ENCODE measurements around the gene MTMR8. TPM values are rescaled to one million over a fixed set of nuclear protein-coding genes. Genes with fewer than 3 reads are reported as not detected.

Gene MTMR8
- total and polyA plus RNA-seq, 2 donors (not counting 3 experiments of a cell fraction or from before 2014, with no cell fraction given) = 0.23 to 0.75 TPM

DNA sequence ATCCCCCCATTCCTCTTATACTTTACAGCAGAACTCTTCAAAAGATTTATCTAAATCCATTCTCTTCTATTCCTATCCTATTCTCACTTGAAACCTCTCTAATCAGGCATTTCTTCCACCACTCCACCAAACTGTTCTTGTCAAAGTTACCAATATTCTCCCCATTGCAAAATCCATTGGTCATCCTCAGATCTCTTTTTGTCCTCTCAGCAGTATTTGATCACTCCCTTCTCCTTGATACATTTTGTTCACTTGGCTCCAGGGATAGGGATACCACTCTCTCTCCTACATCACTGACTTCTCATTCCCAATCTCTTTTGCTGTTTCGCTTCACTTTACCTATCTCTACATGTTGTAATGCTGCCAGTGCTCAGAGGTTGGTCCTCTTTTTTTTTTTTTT, 2.8 kb upstream of the MTMR8 start:
- POLR2A ChIA-PET = no interaction called here
- Histone ChIP-seq H3K9me1 (replicated peaks; ENCODE audit: control insufficient read depth, extremely low read depth, insufficient read depth, low read length) (no peaks in the 10 kb centered on the region), H3K4me3 (replicated peaks in 1 of 3; ENCODE audit: insufficient read depth in 1 of 3, low read depth in 1 of 3, low read length in 3 of 3) (no peak overlapping the region), H4K20me1 (replicated peaks; ENCODE audit: control insufficient read depth, extremely low read depth, insufficient read depth, low read length) (no peaks in the 10 kb centered on the region), H3K4me1 (ENCODE audit: control insufficient read depth, extremely low read depth, insufficient read depth, low read length) (no peaks in the 10 kb centered on the region), H3K79me2 (ENCODE audit: control insufficient read depth, insufficient read depth, low read length) (no peaks in the 10 kb centered on the region), H3K27ac (ENCODE audit: insufficient read depth, low read depth, low read length) (no peak overlapping the region), H3K4me2 (ENCODE audit: insufficient read depth, low read length) (no peak overlapping the region), H3K9me3 (replicated peaks; ENCODE audit: control insufficient read depth, insufficient read depth, low read length) (no peaks in the 10 kb centered on the region), H3K9ac (replicated peaks; ENCODE audit: extremely low read depth, insufficient read depth, low read length) (no peak overlapping the region), H3K36me3 (ENCODE audit: control insufficient read depth in 2 of 2, extremely low read depth in 1 of 2, insufficient read depth in 2 of 2, low read length in 2 of 2) (no peaks in the 10 kb centered on the region), H2AFZ (ENCODE audit: low read depth, low read length) (no peak overlapping the region), H3K27me3 (ENCODE audit: control insufficient read depth in 2 of 2, insufficient read depth in 2 of 2, low read length in 2 of 2) (no peaks in the 10 kb centered on the region)
- DNase-seq (ENCODE audit: low read depth, low spot score) (no peak), FAIRE-seq (no peak)
- no TSS peak for BruUV-seq (replicated peaks)
- dilution Hi-C loops (cut with MboI; ENCODE audit: extremely low pct_ligation_motif_present, low sequenced_read_pairs) = no loop called here
- TF ChIP-seq FOS (IDR thresholded peaks at IDR 0.05; ENCODE audit: borderline replicate concordance, insufficient read depth, low read length) = no peak
- CTCF ChIA-PET = no interaction called here
- intact Hi-C loops (cut with micrococcal nuclease) = loop anchor here (10.0 kb wide), 1 partner anchor 193 kb away; the partner anchor contains the start of gene AMER1

GRCh38 chrX:64395568-64395929, 297 bp upstream of the MTMR8 start:
- dilution Hi-C loops (cut with MboI; ENCODE audit: extremely low pct_ligation_motif_present, low sequenced_read_pairs) (no loop called here), intact Hi-C loops (cut with micrococcal nuclease) (loop anchor here (10.0 kb wide), 1 partner anchor 191 kb away; the partner anchor contains the start of gene AMER1)
- FAIRE-seq (no peak), DNase-seq (ENCODE audit: low read depth, low spot score) (no peak)
- no TSS peak for BruUV-seq (replicated peaks)
- Histone ChIP-seq H3K27ac (ENCODE audit: insufficient read depth, low read depth, low read length) (no peak overlapping the region), H3K9ac (replicated peaks; ENCODE audit: extremely low read depth, insufficient read depth, low read length) (no peak overlapping the region), H3K9me1 (replicated peaks; ENCODE audit: control insufficient read depth, extremely low read depth, insufficient read depth, low read length) (no peaks in the 10 kb centered on the region), H3K4me1 (ENCODE audit: control insufficient read depth, extremely low read depth, insufficient read depth, low read length) (no peaks in the 10 kb centered on the region), H3K4me2 (ENCODE audit: insufficient read depth, low read length) (no peak overlapping the region), H3K9me3 (replicated peaks; ENCODE audit: control insufficient read depth, insufficient read depth, low read length) (no peaks in the 10 kb centered on the region), H3K27me3 (ENCODE audit: control insufficient read depth in 2 of 2, insufficient read depth in 2 of 2, low read length in 2 of 2) (no peaks in the 10 kb centered on the region), H4K20me1 (replicated peaks; ENCODE audit: control insufficient read depth, extremely low read depth, insufficient read depth, low read length) (no peaks in the 10 kb centered on the region), H3K4me3 (replicated peaks in 1 of 3; ENCODE audit: insufficient read depth in 1 of 3, low read depth in 1 of 3, low read length in 3 of 3) (no peak overlapping the region), H2AFZ (ENCODE audit: low read depth, low read length) (no peak overlapping the region), H3K36me3 (ENCODE audit: control insufficient read depth in 2 of 2, extremely low read depth in 1 of 2, insufficient read depth in 2 of 2, low read length in 2 of 2) (no peaks in the 10 kb centered on the region), H3K79me2 (ENCODE audit: control insufficient read depth, insufficient read depth, low read length) (no peaks in the 10 kb centered on the region)
- POLR2A ChIA-PET = no interaction called here
- CTCF ChIA-PET = no interaction called here
- no peak for TF ChIP-seq JUN (IDR thresholded peaks at IDR 0.05; ENCODE audit: borderline replicate concordance, insufficient read depth, insufficient read length, low read depth)
- no peak for TF ChIP-seq EZH2 (IDR thresholded peaks at IDR 0.05; ENCODE audit: borderline replicate concordance, low read depth, low read length, severe bottlenecking)
- TF ChIP-seq POLR2A (IDR thresholded peaks at IDR 0.05; ENCODE audit: low read depth, low read length) = no peak
- TF ChIP-seq GATA2 (IDR thresholded peaks at IDR 0.05; ENCODE audit: insufficient read depth, insufficient read length, low read depth, low read length) = no peak
- no peak for TF ChIP-seq FOS (IDR thresholded peaks at IDR 0.05; ENCODE audit: borderline replicate concordance, insufficient read depth, low read length)

Data from endothelial cell of umbilical vein (primary cell).